Panc1 (cell line): ENCODE results near the gene CDH13. TPM values are rescaled to one million over a fixed set of nuclear protein-coding genes. Genes with fewer than 3 reads are reported as not detected.

Experiments used
- ATAC-seq: fragments of 200-7000 bp; cut with Tn5 transposase; 2 replicates; pipeline ENCODE4 v1.9.1; 2020; ENCODE audit warnings: mild to moderate bottlenecking, moderate library complexity
- BruUV-seq: library from RNA; stranded (reverse); fragments of 400-500 nt; replicated peaks from 2 replicates; lab custom pipeline; 2021; lab: Mats Ljungman, UMichigan
- CTCF ChIA-PET: fragments of 300-600 bp; sonication (Branson Sonifier 250); formaldehyde crosslinking; loops from one replicate; lab custom pipeline; 2022; ENCODE audit warnings: antibody characterized with exemption; lab: Charles Lee
- POLR2A ChIA-PET: fragments of 300-600 bp; sonication (Branson Sonifier 250); formaldehyde crosslinking; loops from one replicate; lab custom pipeline; 2022; ENCODE audit warnings: antibody characterized with exemption; lab: Charles Lee
- DNase-seq: peaks from one replicate; pipeline ENCODE4 v3.0.0-alpha.2; 2010; ENCODE audit warnings: low read depth, low spot score
- H3K27ac ChIP-seq: 2 replicates; pipeline ENCODE4 v1.5.1; 2011; ENCODE audit warnings: mild to moderate bottlenecking, low read length, inconsistent platforms
- H3K27me3 ChIP-seq: fragments of 200-500 bp; sonication (Bioruptor generic); 2 replicates; pipeline ENCODE4 v1.6.0; 2014; ENCODE audit warnings: low read length, inconsistent platforms; ENCODE audit not compliant: control insufficient read depth, insufficient read depth
- H3K36me3 ChIP-seq: fragments of 200-500 bp; sonication (Bioruptor generic); 2 replicates; pipeline ENCODE4 v1.5.1; 2014; ENCODE audit warnings: inconsistent platforms, mild to moderate bottlenecking, low read length, moderate library complexity; ENCODE audit not compliant: control insufficient read depth, insufficient read depth
- H3K4me1 ChIP-seq: 2 replicates; pipeline ENCODE4 v1.5.1; 2011; ENCODE audit warnings: inconsistent platforms, mild to moderate bottlenecking, low read length, moderate library complexity; ENCODE audit not compliant: control insufficient read depth, insufficient read depth
- H3K4me3 ChIP-seq, 2 experiments: 2 replicates each; pipeline ENCODE4 v1.5.1; 2011 to 2012; ENCODE audit warnings: low read depth in 2 of 2, low read length in 2 of 2, mild to moderate bottlenecking in 2 of 2, inconsistent platforms in 1 of 2, moderate library complexity in 1 of 2
- H3K9me3 ChIP-seq: fragments of 200-500 bp; sonication (Bioruptor generic); 2 replicates; pipeline ENCODE4 v1.5.1; 2014; ENCODE audit warnings: low read depth, mild to moderate bottlenecking, inconsistent platforms, low read length, moderate library complexity; ENCODE audit not compliant: control insufficient read depth, insufficient read depth
- CTCF ChIP-seq: fragments of 450-650 bp; IDR thresholded peaks from 2 replicates; pipeline ENCODE4 v1.5.1; 2017; ENCODE audit warnings: mild to moderate bottlenecking
- POLR2AphosphoS5 ChIP-seq: IDR thresholded peaks from 2 replicates; pipeline ENCODE4 v1.6.1; 2012; ENCODE audit warnings: mild to moderate bottlenecking, low read depth, low read length, moderate library complexity
- REST ChIP-seq, 2 experiments: IDR thresholded peaks; 2 replicates each; pipeline ENCODE4 v1.6.1; 2011 to 2012; ENCODE audit warnings: low read depth in 2 of 2, control low read depth in 1 of 2, low read length in 1 of 2, mild to moderate bottlenecking in 1 of 2, moderate library complexity in 1 of 2; ENCODE audit not compliant: insufficient read depth in 1 of 2
- TCF7L2 ChIP-seq: IDR thresholded peaks from 2 replicates; pipeline ENCODE4 v1.6.1; 2011; ENCODE audit warnings: mild to moderate bottlenecking, low read depth, low read length, inconsistent platforms
- in situ Hi-C: cut with HindIII; loops from 2 replicates; pipeline ENCODE4 v1.10.0; 2016; ENCODE audit warnings: low sequenced_read_pairs, low pct_unique_long_range_greater_than_20kb
- intact Hi-C: fragments of 100-400 bp; cut with micrococcal nuclease; formaldehyde crosslinking; loops from one replicate; pipeline ENCODE4 v1.10.0; 2022; ENCODE audit not compliant: unreplicated experiment
- total RNA-seq: library from RNA; stranded (reverse); gene quantifications from one replicate; pipeline ENCODE4 v1.2.1, GENCODE V29; 2021; ENCODE audit not compliant: unreplicated experiment

The CDH13 gene
- total RNA-seq, 1 experiment from 2014 or later = not detected

GRCh38 chr16:82736224-82736623, 109.5 kb downstream of the CDH13 start:
- ChIA-PET POLR2A (interaction anchor here (0.6 kb wide), 1 partner anchor 12 kb away, joined by 4 read pairs; no protein-coding TSS in a partner anchor), CTCF (no interaction called here)
- Histone ChIP-seq H3K36me3 (no peaks in the 10 kb centered on the region), H3K4me3 (no peak overlapping the region), H3K27ac (no peak overlapping the region), H3K9me3 (no peaks in the 10 kb centered on the region), H3K27me3 (no peaks in the 10 kb centered on the region), H3K4me1 (no peaks in the 10 kb centered on the region)
- TF ChIP-seq REST (IDR thresholded peaks at IDR 0.05; ENCODE audit: insufficient read depth in 1 of 2, low read depth in 2 of 2, low read length in 1 of 2) = no peak
- intact Hi-C loops (loop anchor here (10.0 kb wide), 1 partner anchor 471 kb away; no protein-coding TSS in a partner anchor), in situ Hi-C loops (no loop called here)
- no TSS peak for BruUV-seq
- DNase-seq = no peak
- ATAC-seq = no peak

- Histone ChIP-seq H3K27me3 (no peaks in the 10 kb centered on the region), H3K4me3 (no peak overlapping the region), H3K4me1 (no peaks in the 10 kb centered on the region), H3K9me3 (no peaks in the 10 kb centered on the region), H3K27ac (no peak overlapping the region), H3K36me3 (no peaks in the 10 kb centered on the region)
- POLR2A ChIA-PET = no interaction called here
- intact Hi-C loops = loop anchor here (10.0 kb wide), 1 partner anchor 474 kb away; no protein-coding TSS in a partner anchor
- TF ChIP-seq REST (IDR thresholded peaks at IDR 0.05; ENCODE audit: insufficient read depth in 1 of 2, low read depth in 2 of 2, low read length in 1 of 2) (no peak), POLR2AphosphoS5 (no peak), TCF7L2 (no peak), CTCF (no peak)
- DNase-seq = no peak
- ATAC-seq = no peak
- no TSS peak for BruUV-seq
- CTCF ChIA-PET = no interaction called here
- in situ Hi-C loops = no loop called here
These were observed 111.9 kb downstream of the CDH13 start for GRCh38 chr16:82738699-82739098.
